Measurements from ENCODE around the gene RBFOX2. TPM values are rescaled to one million over a fixed set of nuclear protein-coding genes. Genes with fewer than 3 reads are reported as not detected.

Gene RBFOX2
- total RNA-seq, 5 donors from 2014 or later (not counting 1 experiment from before 2014, with no cell fraction given) = 0.73 to 1.5 (median 1.4) TPM

DNA sequence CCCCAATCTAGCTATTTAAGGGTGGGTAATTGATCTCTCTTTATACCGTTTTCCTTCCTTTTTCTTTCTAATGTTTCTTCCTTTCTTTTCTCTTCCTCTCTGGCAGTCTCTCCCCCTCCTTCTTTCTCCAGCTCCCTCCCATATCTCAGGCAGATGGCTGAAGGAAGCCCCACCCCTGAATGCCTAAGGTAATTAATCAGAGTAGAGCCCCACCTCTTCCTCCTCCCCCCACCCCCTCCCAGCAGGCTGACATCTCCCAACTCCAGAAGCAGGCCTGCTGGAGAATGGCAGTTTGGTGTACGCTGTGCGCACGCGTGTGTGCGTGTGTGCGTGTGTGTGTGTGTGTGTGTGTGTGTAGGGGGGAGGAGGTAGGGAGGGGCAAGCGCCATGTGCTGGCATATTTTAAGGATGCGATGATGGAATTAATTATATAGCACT is 188.3 kb downstream of the RBFOX2 start:
- POLR2A ChIA-PET = no interaction called here
- peak in 3 of 35 experiments; percentile 1 to 2 (median 2) for DNase-seq

DNA sequence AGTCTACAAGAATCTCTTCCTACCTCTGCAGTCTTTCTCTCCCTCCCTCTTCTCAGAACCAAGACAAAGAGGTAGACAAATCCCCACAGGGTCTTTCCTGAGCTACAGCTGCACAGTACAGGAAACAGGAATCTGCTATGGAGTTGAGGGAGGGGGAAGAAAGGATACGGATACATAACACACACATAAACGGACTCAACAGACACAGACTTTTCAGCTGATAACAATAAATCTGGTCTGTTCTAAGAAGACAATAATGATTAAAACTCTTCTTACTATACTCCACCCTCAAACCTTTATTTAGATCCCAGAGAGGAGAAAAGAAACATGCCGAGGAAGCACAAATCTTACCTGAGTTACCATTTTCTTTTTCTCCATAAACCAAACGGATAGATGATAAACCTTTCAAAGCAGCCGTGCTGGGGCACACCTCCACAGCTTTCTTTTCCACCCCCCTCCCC is 188.8 kb downstream of the RBFOX2 start:
- H3K9me3 ChIP-seq = no peaks in the 10 kb centered on the region
- peaks cover 7 to 12% (median 10%) of the 10 kb centered on the region in 3 donors for H3K4me1 Mint-ChIP-seq
- H3K4me3 ChIP-seq (ENCODE audit: control insufficient read depth in 1 of 2, extremely low read depth in 1 of 2, low read length in 1 of 2) = no peak overlapping the region
- H3K4me1 ChIP-seq (ENCODE audit: control insufficient read depth in 1 of 2, extremely low read depth in 1 of 2, insufficient read depth in 2 of 2, low read length in 2 of 2) = no peaks in the 10 kb centered on the region
- peaks cover 0 to 5% of the 10 kb centered on the region in 2 experiments for H3K27me3 ChIP-seq (replicated peaks in 1 of 2; ENCODE audit: control insufficient read depth in 2 of 2, extremely low read depth in 1 of 2, insufficient read depth in 2 of 2, low read length in 1 of 2)
- WGBS (ENCODE audit: insufficient coverage) = no CpG with 5 or more reads among the region's 5 CpGs
- no peak overlapping the region for H3K4me3 Mint-ChIP-seq
- DNase-seq (no peak), ATAC-seq (replicated peaks in 1 of 4) (no peak)
- no peaks in the 10 kb centered on the region for H3K36me3 ChIP-seq (ENCODE audit: control insufficient read depth in 2 of 2, extremely low read depth in 1 of 2, insufficient read depth in 1 of 2, low read length in 1 of 2)
- no peak overlapping the region for H3K27ac Mint-ChIP-seq
- H3K27ac ChIP-seq (ENCODE audit: low read length) = no peak overlapping the region
- H3K9me3 Mint-ChIP-seq = no peaks in the 10 kb centered on the region
- ChIA-PET POLR2A (no interaction called here), CTCF (no interaction called here)
- H3K36me3 Mint-ChIP-seq = no peaks in the 10 kb centered on the region
- H3K27me3 Mint-ChIP-seq = peaks cover 19% of the 10 kb centered on the region in 2 donors

More for the DNA sequence above, 188.3 kb downstream of the RBFOX2 start:
- H3K4me1 Mint-ChIP-seq = peaks cover 10 to 15% (median 13%) of the 10 kb centered on the region in 3 donors
- Histone ChIP-seq H3K4me1 (ENCODE audit: control insufficient read depth in 1 of 2, extremely low read depth in 1 of 2, insufficient read depth in 2 of 2, low read length in 2 of 2) (no peaks in the 10 kb centered on the region), H3K36me3 (ENCODE audit: control insufficient read depth in 2 of 2, extremely low read depth in 1 of 2, insufficient read depth in 1 of 2, low read length in 1 of 2) (no peaks in the 10 kb centered on the region), H3K9me3 (no peaks in the 10 kb centered on the region), H3K27me3 (replicated peaks in 1 of 2; ENCODE audit: control insufficient read depth in 2 of 2, extremely low read depth in 1 of 2, insufficient read depth in 2 of 2, low read length in 1 of 2) (peaks cover 0 to 5% of the 10 kb centered on the region in 2 experiments), H3K27ac (ENCODE audit: low read length) (no peak overlapping the region), H3K4me3 (ENCODE audit: control insufficient read depth in 1 of 2, extremely low read depth in 1 of 2, low read length in 1 of 2) (no peak overlapping the region)
- no peaks in the 10 kb centered on the region for H3K9me3 Mint-ChIP-seq
- CTCF ChIA-PET = no interaction called here
- peaks cover 19 to 21% of the 10 kb centered on the region in 2 donors for H3K27me3 Mint-ChIP-seq
- H3K27ac Mint-ChIP-seq = no peak overlapping the region
- no peaks in the 10 kb centered on the region for H3K36me3 Mint-ChIP-seq
- no peak overlapping the region for H3K4me3 Mint-ChIP-seq
- ATAC-seq (replicated peaks in 1 of 4) = no peak
- no CpG with 5 or more reads among the region's 9 CpGs for WGBS (ENCODE audit: insufficient coverage)

DNA sequence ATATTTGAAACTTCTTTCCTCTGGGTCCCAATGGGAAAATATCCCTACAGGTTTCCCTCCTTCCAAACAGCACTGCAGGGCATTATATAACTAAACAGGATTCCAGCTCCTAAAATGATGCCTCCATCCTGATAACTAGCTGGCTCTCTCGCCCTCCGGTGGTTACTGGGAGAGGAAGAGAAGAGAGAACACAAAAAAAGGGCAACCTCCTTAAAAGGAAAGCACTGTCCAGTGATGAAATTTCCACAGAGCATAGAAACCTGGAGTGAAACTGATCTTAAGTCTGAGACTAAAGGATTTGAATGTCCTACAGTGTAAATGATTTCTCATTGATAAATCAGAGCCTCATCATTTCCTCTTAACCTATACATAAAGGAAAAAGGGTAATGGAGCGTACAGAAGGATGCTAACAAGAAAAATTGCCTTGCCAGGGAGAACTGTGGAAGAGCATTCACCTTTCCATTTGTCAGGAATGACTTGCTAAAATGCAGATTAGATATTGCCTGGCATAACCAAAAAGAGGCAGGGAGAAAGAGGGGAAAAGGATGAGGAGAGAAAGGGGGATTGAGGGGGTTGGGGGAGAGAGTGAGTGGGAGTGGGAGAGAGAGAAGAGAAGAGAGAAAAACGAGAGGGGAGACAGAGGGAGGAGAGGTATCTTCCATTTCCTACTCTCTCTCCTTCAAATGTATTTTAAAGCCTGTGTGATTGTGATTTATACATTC is 189.6 kb downstream of the RBFOX2 start:
- H3K27ac Mint-ChIP-seq = no peak overlapping the region
- peak in 1 of 35 experiments; percentile 4 for DNase-seq
- Histone ChIP-seq H3K9me3 (no peaks in the 10 kb centered on the region), H3K4me3 (ENCODE audit: control insufficient read depth in 1 of 2, extremely low read depth in 1 of 2, low read length in 1 of 2) (no peak overlapping the region), H3K27me3 (replicated peaks in 1 of 2; ENCODE audit: control insufficient read depth in 2 of 2, extremely low read depth in 1 of 2, insufficient read depth in 2 of 2, low read length in 1 of 2) (peaks cover 0 to 5% of the 10 kb centered on the region in 2 experiments), H3K27ac (ENCODE audit: low read length) (no peak overlapping the region), H3K4me1 (ENCODE audit: control insufficient read depth in 1 of 2, extremely low read depth in 1 of 2, insufficient read depth in 2 of 2, low read length in 2 of 2) (no peaks in the 10 kb centered on the region), H3K36me3 (ENCODE audit: control insufficient read depth in 2 of 2, extremely low read depth in 1 of 2, insufficient read depth in 1 of 2, low read length in 1 of 2) (no peaks in the 10 kb centered on the region)
- no peak overlapping the region for H3K4me3 Mint-ChIP-seq
- peaks cover 19 to 20% of the 10 kb centered on the region in 2 donors for H3K27me3 Mint-ChIP-seq
- no peaks in the 10 kb centered on the region for H3K9me3 Mint-ChIP-seq
- CTCF ChIA-PET = no interaction called here
- ATAC-seq (replicated peaks in 1 of 4) = no peak
- no CpG with 5 or more reads among the region's 4 CpGs for WGBS (ENCODE audit: insufficient coverage)
- POLR2A ChIA-PET = no interaction called here
- no peaks in the 10 kb centered on the region for H3K36me3 Mint-ChIP-seq
- peaks cover 7 to 12% (median 10%) of the 10 kb centered on the region in 3 donors for H3K4me1 Mint-ChIP-seq

DNA sequence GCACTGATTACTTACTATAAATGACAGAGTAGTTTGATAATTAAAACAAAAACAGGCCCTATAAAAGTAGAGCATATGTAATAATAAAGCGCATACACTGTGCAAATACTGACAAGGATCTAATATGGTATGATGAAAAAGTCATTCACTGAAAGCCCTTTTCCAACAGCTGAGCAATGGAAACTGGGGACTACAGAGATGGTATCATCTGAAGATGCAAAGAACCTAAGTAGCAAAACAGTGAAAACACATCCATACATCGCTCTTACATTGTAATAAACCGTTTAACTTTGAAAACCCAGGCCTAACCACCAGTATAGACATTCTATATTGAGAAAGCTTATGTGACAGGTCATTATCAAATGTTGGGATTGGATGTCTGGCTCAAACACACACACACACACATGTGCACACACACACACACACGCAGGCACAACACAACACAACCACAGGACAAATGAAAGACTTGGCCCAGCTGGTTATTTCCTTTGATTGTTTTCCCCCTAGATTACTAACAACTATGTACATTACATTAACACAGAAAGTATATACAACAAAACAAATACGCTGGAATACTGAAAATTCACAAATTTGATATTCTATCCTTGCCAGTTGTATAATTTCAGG is 191.4 kb downstream of the RBFOX2 start:
- WGBS (ENCODE audit: insufficient coverage) = 89% methylated on average over 1 of the region's 5 CpGs
- H3K4me3 Mint-ChIP-seq = no peak overlapping the region

DNA sequence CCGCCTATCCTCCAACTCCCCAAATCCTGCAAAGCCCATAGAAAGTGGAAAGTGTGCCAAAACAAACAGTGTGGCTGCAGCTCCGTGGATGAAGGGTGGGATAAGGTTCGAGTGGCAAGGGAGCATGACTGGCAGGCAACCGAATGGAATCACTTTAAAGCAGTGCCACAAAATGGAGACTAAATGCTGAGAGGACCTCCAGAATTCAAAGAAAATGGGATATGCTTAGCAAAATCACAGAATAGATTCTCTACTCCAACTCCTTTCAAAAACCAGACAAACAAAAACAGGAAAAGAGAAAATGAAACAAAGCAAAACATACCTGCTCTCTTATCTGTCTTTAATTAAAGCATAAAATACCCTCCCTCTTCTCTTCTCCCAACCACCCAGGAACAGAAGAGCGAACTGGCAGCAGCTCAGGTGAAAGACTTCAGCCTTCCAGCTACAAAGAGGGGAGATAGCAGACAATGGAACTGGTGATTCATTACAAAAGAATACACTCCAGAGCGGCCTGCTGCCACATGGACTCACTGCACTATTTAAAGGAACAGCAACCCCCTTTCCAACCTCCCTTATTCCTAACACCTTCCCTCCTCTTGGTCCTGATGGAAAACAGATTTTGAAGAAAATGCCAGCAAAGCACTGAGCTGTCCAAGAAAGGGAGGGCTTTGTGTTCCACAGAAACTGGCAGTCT is 192.5 kb downstream of the RBFOX2 start:
- WGBS (ENCODE audit: insufficient coverage) = 81% methylated on average over 3 of the region's 6 CpGs
- ChIA-PET POLR2A (no interaction called here), CTCF (no interaction called here)
- H3K27ac ChIP-seq (ENCODE audit: low read length) = no peak overlapping the region
- H3K27ac Mint-ChIP-seq = peak overlapping the region in 1 of 2 donors; percentile 24
- no peak for DNase-seq
- H3K4me1 Mint-ChIP-seq = peaks cover 7 to 12% (median 10%) of the 10 kb centered on the region in 3 donors
- H3K4me3 Mint-ChIP-seq = no peak overlapping the region
- no peaks in the 10 kb centered on the region for H3K36me3 Mint-ChIP-seq
- peaks cover 15 to 20% of the 10 kb centered on the region in 2 donors for H3K27me3 Mint-ChIP-seq
- no peak for ATAC-seq (replicated peaks in 1 of 4)
- H3K4me3 ChIP-seq (ENCODE audit: control insufficient read depth in 1 of 2, extremely low read depth in 1 of 2, low read length in 1 of 2) = no peak overlapping the region
- H3K27me3 ChIP-seq (replicated peaks in 1 of 2; ENCODE audit: control insufficient read depth in 2 of 2, extremely low read depth in 1 of 2, insufficient read depth in 2 of 2, low read length in 1 of 2) = peaks cover 0 to 9% of the 10 kb centered on the region in 2 experiments
- no peaks in the 10 kb centered on the region for H3K9me3 Mint-ChIP-seq
- no peaks in the 10 kb centered on the region for H3K9me3 ChIP-seq
- no peaks in the 10 kb centered on the region for H3K36me3 ChIP-seq (ENCODE audit: control insufficient read depth in 2 of 2, extremely low read depth in 1 of 2, insufficient read depth in 1 of 2, low read length in 1 of 2)
- H3K4me1 ChIP-seq (ENCODE audit: control insufficient read depth in 1 of 2, extremely low read depth in 1 of 2, insufficient read depth in 2 of 2, low read length in 2 of 2) = no peaks in the 10 kb centered on the region

More for the DNA sequence above, 191.4 kb downstream of the RBFOX2 start:
- peaks cover 7 to 12% (median 10%) of the 10 kb centered on the region in 3 donors for H3K4me1 Mint-ChIP-seq
- no peaks in the 10 kb centered on the region for H3K9me3 Mint-ChIP-seq
- H3K27ac Mint-ChIP-seq = no peak overlapping the region
- Histone ChIP-seq H3K4me1 (ENCODE audit: control insufficient read depth in 1 of 2, extremely low read depth in 1 of 2, insufficient read depth in 2 of 2, low read length in 2 of 2) (no peaks in the 10 kb centered on the region), H3K4me3 (ENCODE audit: control insufficient read depth in 1 of 2, extremely low read depth in 1 of 2, low read length in 1 of 2) (no peak overlapping the region), H3K27ac (ENCODE audit: low read length) (no peak overlapping the region), H3K27me3 (replicated peaks in 1 of 2; ENCODE audit: control insufficient read depth in 2 of 2, extremely low read depth in 1 of 2, insufficient read depth in 2 of 2, low read length in 1 of 2) (peaks cover 0 to 9% of the 10 kb centered on the region in 2 experiments), H3K36me3 (ENCODE audit: control insufficient read depth in 2 of 2, extremely low read depth in 1 of 2, insufficient read depth in 1 of 2, low read length in 1 of 2) (no peaks in the 10 kb centered on the region), H3K9me3 (no peaks in the 10 kb centered on the region)
- no peaks in the 10 kb centered on the region for H3K36me3 Mint-ChIP-seq
- peaks cover 15 to 20% of the 10 kb centered on the region in 2 donors for H3K27me3 Mint-ChIP-seq
- ATAC-seq (replicated peaks in 1 of 4) (no peak), DNase-seq (no peak)
- CTCF ChIA-PET = no interaction called here
- POLR2A ChIA-PET = no interaction called here

DNA sequence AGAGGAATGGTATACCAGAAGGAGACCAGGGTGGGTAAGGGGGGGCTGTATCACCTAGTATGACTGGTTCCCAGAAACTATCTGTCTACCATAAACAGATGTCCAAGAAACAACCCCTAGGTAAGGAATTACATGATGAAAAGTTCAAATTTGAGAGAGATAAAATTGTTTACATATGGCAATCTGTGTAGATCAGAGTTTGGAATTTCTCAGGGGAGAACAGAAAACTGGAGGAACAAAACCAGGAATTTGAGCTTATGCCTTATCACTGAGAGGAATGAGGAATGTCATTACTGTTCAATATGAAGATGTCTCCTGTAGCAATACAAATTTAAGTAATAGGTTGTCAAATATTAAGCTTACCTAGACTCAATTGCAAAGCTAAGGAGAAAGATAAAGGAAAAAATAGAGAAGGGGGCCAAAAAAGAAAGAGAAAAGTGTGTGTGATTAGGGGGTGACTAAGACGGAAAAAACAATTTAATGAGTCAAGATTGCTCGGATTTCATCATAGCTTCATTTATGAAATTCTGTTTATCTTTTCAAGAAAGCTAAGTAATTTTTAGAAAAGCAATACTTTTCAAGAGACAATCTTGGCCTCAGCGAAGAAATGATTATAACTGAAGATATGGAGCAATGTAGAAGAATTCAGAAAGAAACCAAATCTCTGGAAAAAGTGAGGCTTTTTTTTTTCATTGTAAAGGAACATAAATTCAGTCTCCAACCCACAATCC is 193.2 kb downstream of the RBFOX2 start:
- POLR2A ChIA-PET = no interaction called here
- no peak overlapping the region for H3K4me3 Mint-ChIP-seq
- H3K9me3 Mint-ChIP-seq = no peaks in the 10 kb centered on the region
- no peaks in the 10 kb centered on the region for H3K36me3 Mint-ChIP-seq
- Histone ChIP-seq H3K4me1 (ENCODE audit: control insufficient read depth in 1 of 2, extremely low read depth in 1 of 2, insufficient read depth in 2 of 2, low read length in 2 of 2) (no peaks in the 10 kb centered on the region), H3K4me3 (ENCODE audit: control insufficient read depth in 1 of 2, extremely low read depth in 1 of 2, low read length in 1 of 2) (no peak overlapping the region), H3K27ac (ENCODE audit: low read length) (no peak overlapping the region), H3K9me3 (no peaks in the 10 kb centered on the region), H3K27me3 (replicated peaks in 1 of 2; ENCODE audit: control insufficient read depth in 2 of 2, extremely low read depth in 1 of 2, insufficient read depth in 2 of 2, low read length in 1 of 2) (peaks cover 0 to 9% of the 10 kb centered on the region in 2 experiments), H3K36me3 (ENCODE audit: control insufficient read depth in 2 of 2, extremely low read depth in 1 of 2, insufficient read depth in 1 of 2, low read length in 1 of 2) (no peaks in the 10 kb centered on the region)
- H3K27ac Mint-ChIP-seq = no peak overlapping the region
- ATAC-seq (replicated peaks in 1 of 4) (no peak), DNase-seq (no peak)
- peaks cover 15 to 20% of the 10 kb centered on the region in 2 donors for H3K27me3 Mint-ChIP-seq
- WGBS (ENCODE audit: insufficient coverage) = no CpG with 5 or more reads among the region's 3 CpGs
- CTCF ChIA-PET = no interaction called here
- peaks cover 7 to 12% (median 10%) of the 10 kb centered on the region in 3 donors for H3K4me1 Mint-ChIP-seq

All from T-cell (primary cell).